ENCODE measurements around the gene DPP6.

- no peak for TF ChIP-seq CTCF (conservative IDR thresholded peaks at IDR 0.05)
- TF ChIP-seq EZH2 (IDR thresholded peaks at IDR 0.05; ENCODE audit: low read depth) = no peak
These were observed 686.0 kb downstream of the DPP6 start for GRCh38 chr7:154738216-154738615.
